ENCODE measurements around the gene UPK1B. TPM values are rescaled to one million over a fixed set of nuclear protein-coding genes. Genes with fewer than 3 reads are reported as not detected.

The UPK1B gene
- total and polyA plus RNA-seq, 7 donors: not detected

DNA sequence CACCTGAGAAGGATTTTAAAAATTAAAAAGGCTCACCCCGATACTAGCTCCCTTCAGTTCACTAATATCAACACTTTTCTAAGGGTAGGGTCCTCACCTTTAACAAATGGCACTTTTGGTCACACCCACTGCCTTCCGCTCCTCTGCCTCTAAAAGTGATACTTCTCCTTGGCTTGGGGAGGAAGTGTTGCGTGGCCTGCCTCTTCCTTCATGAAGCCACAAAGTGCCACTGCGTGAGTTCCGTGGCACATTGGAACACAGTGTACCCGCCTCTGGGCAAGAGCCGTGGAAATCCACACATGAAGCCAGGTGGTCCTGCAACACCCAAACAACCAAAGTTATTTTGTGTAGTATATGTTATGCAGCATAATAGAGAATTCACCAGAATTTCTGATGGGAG is 63.4 kb downstream of the UPK1B start:
- intact Hi-C loops (cut with DNase I): loop anchor here (10.0 kb wide), 1 partner anchor 202 kb away; the partner anchor contains the start of gene IGSF11
- no peak for DNase-seq
- Histone ChIP-seq H3K4me3 (no peak overlapping the region), H3K4me1 (peaks cover 0 to 28% (median 17%) of the 10 kb centered on the region in 4 donors), H3K27ac (no peak overlapping the region), H3K9me3 (no peaks in the 10 kb centered on the region), H3K27me3 (no peaks in the 10 kb centered on the region), H3K36me3 (peaks cover 0 to 49% (median 6%) of the 10 kb centered on the region in 4 donors)
- 61 to 73% methylated on average over 7 of the region's 7 CpGs for WGBS, 2 donors
- no peak for TF ChIP-seq POLR2A (IDR thresholded peaks at IDR 0.05)
- TF ChIP-seq, protein P1, sequence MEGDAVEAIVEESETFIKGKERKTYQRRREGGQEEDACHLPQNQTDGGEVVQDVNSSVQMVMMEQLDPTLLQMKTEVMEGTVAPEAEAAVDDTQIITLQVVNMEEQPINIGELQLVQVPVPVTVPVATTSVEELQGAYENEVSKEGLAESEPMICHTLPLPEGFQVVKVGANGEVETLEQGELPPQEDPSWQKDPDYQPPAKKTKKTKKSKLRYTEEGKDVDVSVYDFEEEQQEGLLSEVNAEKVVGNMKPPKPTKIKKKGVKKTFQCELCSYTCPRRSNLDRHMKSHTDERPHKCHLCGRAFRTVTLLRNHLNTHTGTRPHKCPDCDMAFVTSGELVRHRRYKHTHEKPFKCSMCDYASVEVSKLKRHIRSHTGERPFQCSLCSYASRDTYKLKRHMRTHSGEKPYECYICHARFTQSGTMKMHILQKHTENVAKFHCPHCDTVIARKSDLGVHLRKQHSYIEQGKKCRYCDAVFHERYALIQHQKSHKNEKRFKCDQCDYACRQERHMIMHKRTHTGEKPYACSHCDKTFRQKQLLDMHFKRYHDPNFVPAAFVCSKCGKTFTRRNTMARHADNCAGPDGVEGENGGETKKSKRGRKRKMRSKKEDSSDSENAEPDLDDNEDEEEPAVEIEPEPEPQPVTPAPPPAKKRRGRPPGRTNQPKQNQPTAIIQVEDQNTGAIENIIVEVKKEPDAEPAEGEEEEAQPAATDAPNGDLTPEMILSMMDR (IDR thresholded peaks at IDR 0.05): no peak

DNA sequence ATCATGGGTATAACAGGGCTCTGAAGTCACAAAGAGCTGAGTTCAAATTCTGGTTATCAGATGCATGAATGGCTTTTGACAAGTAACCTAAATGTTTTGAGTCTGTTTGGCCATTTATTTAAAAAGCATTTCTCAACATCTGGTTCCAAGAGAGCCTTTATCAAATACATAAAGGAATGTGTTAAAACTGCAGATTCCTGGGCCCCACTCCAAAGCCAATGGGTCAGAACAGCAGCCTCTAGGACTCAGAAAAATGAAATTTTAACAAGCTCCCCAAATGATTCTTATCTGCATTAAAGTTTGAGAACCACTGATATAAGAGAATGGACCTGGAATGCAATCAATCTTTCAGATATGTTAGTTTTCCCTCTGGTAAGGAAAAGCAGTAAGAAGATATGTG is 63.9 kb downstream of the UPK1B start:
- no peak for TF ChIP-seq POLR2A (IDR thresholded peaks at IDR 0.05)
- TF ChIP-seq EP300 (IDR thresholded peaks at IDR 0.05): no peak
- no peak for TF ChIP-seq POLR2AphosphoS5 (IDR thresholded peaks at IDR 0.05)
- TF ChIP-seq, protein P1 (IDR thresholded peaks at IDR 0.05): no peak
- no peaks in the 10 kb centered on the region for H3K27me3 ChIP-seq
- no peaks in the 10 kb centered on the region for H3K9me3 ChIP-seq
- peaks cover 0 to 28% (median 17%) of the 10 kb centered on the region in 4 donors for H3K4me1 ChIP-seq
- intact Hi-C loops (cut with DNase I): loop anchor here (10.0 kb wide), 1 partner anchor 202 kb away; the partner anchor contains the start of gene IGSF11
- H3K27ac ChIP-seq: no peak overlapping the region
- DNase-seq: no peak
- peaks cover 0 to 44% (median 6%) of the 10 kb centered on the region in 4 donors for H3K36me3 ChIP-seq
- H3K4me3 ChIP-seq: no peak overlapping the region

DNA sequence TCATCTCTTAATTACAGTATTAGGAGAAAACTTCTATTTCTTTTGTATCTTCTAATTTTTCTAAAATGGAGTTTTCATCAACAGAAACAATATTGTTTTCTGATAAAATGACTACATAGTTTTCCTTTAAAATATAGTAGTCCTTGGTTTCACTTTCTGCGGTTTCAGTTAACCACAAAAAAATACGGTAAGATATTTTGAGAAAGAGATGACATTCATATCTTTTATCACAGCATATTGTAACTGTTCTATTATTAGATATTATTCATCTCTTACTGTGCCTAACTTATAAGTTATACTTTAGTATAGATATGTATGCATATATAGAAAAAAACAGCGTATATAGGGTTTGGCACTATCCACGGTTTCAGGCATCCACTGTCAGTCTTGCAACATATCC is 65.0 kb downstream of the UPK1B start:
- 55 to 83% methylated on average over 4 of the region's 4 CpGs for WGBS, 2 donors

DNA sequence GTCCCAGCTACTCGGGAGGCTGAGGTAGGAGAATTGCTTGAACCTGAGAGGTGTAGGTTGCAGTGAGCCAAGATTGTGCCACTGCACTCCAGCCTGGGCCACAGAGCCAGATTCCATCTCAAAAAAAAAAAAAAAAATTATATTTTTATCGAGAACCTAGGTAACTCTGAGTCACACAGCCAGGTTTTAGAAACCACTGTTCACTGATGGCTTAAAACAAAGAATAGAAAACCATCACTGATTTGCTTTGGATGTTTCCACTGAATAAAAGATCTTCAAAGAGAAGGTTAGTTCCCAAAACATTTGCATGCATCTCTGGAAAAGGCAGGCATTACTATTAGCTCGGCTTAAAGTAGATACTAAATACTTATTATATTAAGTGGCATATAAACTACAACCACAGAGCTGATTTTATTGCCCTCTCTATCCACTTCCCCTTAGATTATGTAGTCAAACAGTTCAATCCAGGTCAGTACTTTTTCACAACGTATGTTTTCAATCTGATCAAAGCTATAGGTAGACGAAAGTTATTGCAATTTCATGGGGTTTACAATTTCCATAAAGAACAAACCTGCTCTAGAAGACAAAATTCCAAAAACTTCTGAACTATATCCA is 65.9 kb downstream of the UPK1B start:
- Histone ChIP-seq H3K9me3 (no peaks in the 10 kb centered on the region), H3K36me3 (peaks cover 0 to 24% (median 6%) of the 10 kb centered on the region in 4 donors), H3K27ac (peak overlapping the region; percentile 85 to 92 (median 90)), H3K4me1 (peaks cover 0 to 28% (median 17%) of the 10 kb centered on the region in 4 donors), H3K4me3 (peak overlapping the region; percentile 59 to 85 (median 72)), H3K27me3 (no peaks in the 10 kb centered on the region)
- 16 to 40% methylated on average over 5 of the region's 5 CpGs for WGBS, 2 donors
- DNase-seq: no peak
- intact Hi-C loops (cut with DNase I): loop anchor here (10.0 kb wide), 1 partner anchor 205 kb away; the partner anchor contains the start of gene IGSF11
- TF ChIP-seq POLR2AphosphoS5 (IDR thresholded peaks at IDR 0.05) (no peak), POLR2A (IDR thresholded peaks at IDR 0.05) (no peak), EP300 (IDR thresholded peaks at IDR 0.05) (no peak)
- TF ChIP-seq, protein P1 (IDR thresholded peaks at IDR 0.05): no peak

More for the DNA sequence above, 65.0 kb downstream of the UPK1B start:
- Histone ChIP-seq H3K27ac (no peak overlapping the region), H3K36me3 (peaks cover 0 to 34% (median 6%) of the 10 kb centered on the region in 4 donors), H3K4me3 (no peak overlapping the region), H3K9me3 (no peaks in the 10 kb centered on the region), H3K27me3 (no peaks in the 10 kb centered on the region), H3K4me1 (peaks cover 0 to 28% (median 17%) of the 10 kb centered on the region in 4 donors)
- no peak for DNase-seq
- TF ChIP-seq, protein P1 (IDR thresholded peaks at IDR 0.05): no peak
- TF ChIP-seq POLR2A (IDR thresholded peaks at IDR 0.05) (no peak), EP300 (IDR thresholded peaks at IDR 0.05) (no peak), POLR2AphosphoS5 (IDR thresholded peaks at IDR 0.05) (no peak)
- intact Hi-C loops (cut with DNase I): loop anchor here (10.0 kb wide), 1 partner anchor 204 kb away; the partner anchor contains the start of gene IGSF11

Data from sigmoid colon (tissue), 7 donors.